ENCODE measurements around the gene GAL3ST2.

Gene GAL3ST2

GRCh38 chr2:241767464-241768250 lies 9.0 kb upstream of the GAL3ST2 start:
- DNase-seq, result peak in 1 of 2 donors; percentile 71
- Histone ChIP-seq H3K4me3 (no peak overlapping the region), H3K4me1 (peaks cover 0 to 10% (median 6%) of the 10 kb centered on the region in 4 donors), H3K9me3 (no peaks in the 10 kb centered on the region), H3K27ac (no peak overlapping the region), H3K36me3 (peaks cover 0 to 36% (median 5%) of the 10 kb centered on the region in 3 donors), H3K27me3 (peaks cover 0 to 28% of the 10 kb centered on the region in 2 donors)
- TF ChIP-seq, protein P1, sequence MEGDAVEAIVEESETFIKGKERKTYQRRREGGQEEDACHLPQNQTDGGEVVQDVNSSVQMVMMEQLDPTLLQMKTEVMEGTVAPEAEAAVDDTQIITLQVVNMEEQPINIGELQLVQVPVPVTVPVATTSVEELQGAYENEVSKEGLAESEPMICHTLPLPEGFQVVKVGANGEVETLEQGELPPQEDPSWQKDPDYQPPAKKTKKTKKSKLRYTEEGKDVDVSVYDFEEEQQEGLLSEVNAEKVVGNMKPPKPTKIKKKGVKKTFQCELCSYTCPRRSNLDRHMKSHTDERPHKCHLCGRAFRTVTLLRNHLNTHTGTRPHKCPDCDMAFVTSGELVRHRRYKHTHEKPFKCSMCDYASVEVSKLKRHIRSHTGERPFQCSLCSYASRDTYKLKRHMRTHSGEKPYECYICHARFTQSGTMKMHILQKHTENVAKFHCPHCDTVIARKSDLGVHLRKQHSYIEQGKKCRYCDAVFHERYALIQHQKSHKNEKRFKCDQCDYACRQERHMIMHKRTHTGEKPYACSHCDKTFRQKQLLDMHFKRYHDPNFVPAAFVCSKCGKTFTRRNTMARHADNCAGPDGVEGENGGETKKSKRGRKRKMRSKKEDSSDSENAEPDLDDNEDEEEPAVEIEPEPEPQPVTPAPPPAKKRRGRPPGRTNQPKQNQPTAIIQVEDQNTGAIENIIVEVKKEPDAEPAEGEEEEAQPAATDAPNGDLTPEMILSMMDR (IDR thresholded peaks at IDR 0.05), result no peak
- intact Hi-C loops (cut with DNase I; ENCODE audit: low total_unique reads), result no loop called here

- no peak overlapping the region for H3K27ac ChIP-seq
- no peak overlapping the region for H3K4me3 ChIP-seq
- TF ChIP-seq, protein P1 (IDR thresholded peaks at IDR 0.05), result no peak
- intact Hi-C loops (cut with DNase I; ENCODE audit: low total_unique reads), result no loop called here
- H3K9me3 ChIP-seq, result no peaks in the 10 kb centered on the region
- no peak for DNase-seq
- peaks cover 0 to 10% (median 6%) of the 10 kb centered on the region in 4 donors for H3K4me1 ChIP-seq
- peaks cover 0 to 30% (median 5%) of the 10 kb centered on the region in 3 donors for H3K36me3 ChIP-seq
- H3K27me3 ChIP-seq, result peaks cover 0 to 34% of the 10 kb centered on the region in 2 donors
Observed at GRCh38 chr2:241768251-241768711, 8.3 kb upstream of the GAL3ST2 start.

DNA sequence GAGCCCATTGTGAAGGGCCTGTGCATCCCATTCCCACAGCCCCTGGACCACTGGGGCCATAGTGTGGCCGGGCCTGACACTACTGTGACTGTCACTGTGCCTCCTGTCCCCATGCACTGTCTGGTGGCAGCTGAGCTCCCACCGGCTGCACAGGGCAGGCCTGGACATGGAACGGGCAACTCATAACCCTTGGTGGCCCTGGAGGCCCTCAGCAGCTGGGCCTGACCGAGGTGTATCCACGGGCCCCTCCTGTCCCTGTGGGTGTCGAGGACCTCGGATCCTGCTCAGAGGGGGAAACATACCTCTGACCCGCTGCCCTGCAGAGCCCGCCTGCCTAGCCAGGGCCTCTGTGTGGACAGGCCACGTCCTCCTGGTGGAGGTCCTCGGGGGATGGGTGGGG lies 7.8 kb upstream of the GAL3ST2 start:
- peaks cover 0 to 40% of the 10 kb centered on the region in 2 donors for H3K27me3 ChIP-seq
- H3K36me3 ChIP-seq, result peaks cover 0 to 24% (median 5%) of the 10 kb centered on the region in 3 donors
- no peaks in the 10 kb centered on the region for H3K9me3 ChIP-seq
- H3K4me1 ChIP-seq, result peaks cover 0 to 10% (median 6%) of the 10 kb centered on the region in 4 donors
- no peak overlapping the region for H3K27ac ChIP-seq
- no peak overlapping the region for H3K4me3 ChIP-seq
- intact Hi-C loops (cut with DNase I; ENCODE audit: low total_unique reads), result no loop called here
- DNase-seq, result no peak
- TF ChIP-seq, protein P1 (IDR thresholded peaks at IDR 0.05), result no peak

DNA sequence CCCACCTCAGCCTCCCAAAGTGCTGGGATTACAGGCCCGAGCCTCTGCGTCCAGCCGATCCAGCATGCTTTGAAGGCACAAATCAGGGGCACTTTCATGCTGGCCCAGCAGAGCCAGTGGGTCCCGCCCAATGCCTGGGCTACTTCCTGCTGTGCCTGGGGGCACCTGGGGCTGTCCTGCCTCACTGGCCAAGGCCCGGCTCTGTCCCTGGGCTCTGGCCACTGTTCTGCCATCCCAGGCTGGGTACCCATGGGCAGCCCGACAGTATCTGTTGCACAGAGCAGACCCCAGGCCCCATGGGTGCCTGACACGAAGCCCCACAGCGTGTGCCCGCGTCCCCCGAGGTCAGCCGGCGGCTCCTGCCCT lies 6.8 kb upstream of the GAL3ST2 start:
- Histone ChIP-seq H3K4me1 (peaks cover 0 to 10% (median 6%) of the 10 kb centered on the region in 4 donors), H3K9me3 (no peaks in the 10 kb centered on the region), H3K27ac (no peak overlapping the region), H3K36me3 (peaks cover 0 to 18% (median 5%) of the 10 kb centered on the region in 3 donors), H3K4me3 (no peak overlapping the region), H3K27me3 (peaks cover 0 to 50% of the 10 kb centered on the region in 2 donors)
- no peak for DNase-seq
- TF ChIP-seq, protein P1 (IDR thresholded peaks at IDR 0.05), result no peak
- intact Hi-C loops (cut with DNase I; ENCODE audit: low total_unique reads), result no loop called here

DNA sequence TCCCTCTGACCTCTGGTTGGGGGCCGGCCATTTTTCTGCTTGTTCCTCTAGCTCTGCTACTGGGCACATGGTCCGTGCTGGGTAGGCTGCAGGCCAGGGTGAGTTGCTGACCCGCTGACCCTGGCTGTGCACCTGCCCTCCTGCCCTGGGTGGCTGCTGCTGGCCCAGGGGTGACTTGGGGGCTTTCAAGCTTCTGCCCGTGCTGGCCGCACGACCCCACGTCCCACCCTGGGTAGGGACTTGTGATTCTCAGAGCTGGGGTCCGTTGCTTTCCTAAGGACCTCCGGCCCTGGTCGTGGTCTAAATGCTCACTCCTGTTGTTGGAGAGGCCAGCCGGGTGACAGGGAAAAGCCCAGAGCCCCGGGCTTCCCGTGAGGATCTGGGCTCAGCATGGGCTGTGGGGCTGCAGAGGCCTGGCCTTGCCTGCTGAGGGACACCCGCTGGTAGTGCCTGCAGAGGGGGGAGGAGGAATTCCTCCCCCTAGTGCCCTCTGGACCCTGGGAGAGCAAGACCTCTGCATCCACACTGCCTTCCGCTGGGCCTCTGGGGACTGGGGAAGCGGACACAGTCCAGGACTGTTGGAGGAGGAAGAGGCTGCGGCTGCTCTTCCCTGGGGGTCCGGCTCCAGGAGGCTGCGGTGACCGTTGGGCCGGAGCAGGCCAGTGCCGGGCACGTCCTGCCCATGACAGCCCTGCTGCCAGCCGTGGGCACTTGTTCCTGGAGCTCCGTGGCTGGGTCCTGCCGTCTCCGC lies 6.3 kb upstream of the GAL3ST2 start:
- intact Hi-C loops (cut with DNase I; ENCODE audit: low total_unique reads), result no loop called here
- H3K4me3 ChIP-seq, result no peak overlapping the region
- peaks cover 0 to 18% (median 5%) of the 10 kb centered on the region in 3 donors for H3K36me3 ChIP-seq
- H3K9me3 ChIP-seq, result no peaks in the 10 kb centered on the region
- peaks cover 0 to 10% (median 6%) of the 10 kb centered on the region in 4 donors for H3K4me1 ChIP-seq
- no peak overlapping the region for H3K27ac ChIP-seq
- H3K27me3 ChIP-seq, result peaks cover 0 to 55% of the 10 kb centered on the region in 2 donors
- DNase-seq, result no peak
- TF ChIP-seq, protein P1 (IDR thresholded peaks at IDR 0.05), result no peak

Data from tibial artery (tissue), 4 donors.